Activated naive CD4-positive, alpha-beta T cell treated with anti-CD3 and anti-CD28 coated beads for 36 hours (primary cell): Measurements from ENCODE around the gene AIMP1. TPM values are rescaled to one million over a fixed set of nuclear protein-coding genes. Genes with fewer than 3 reads are reported as not detected.
"Not testable (repeated sequence)": the region's sequence is repeated elsewhere in the genome, so short reads cannot be mapped to it uniquely, and the experiment has no call there.

Source experiments
- CTCF ChIA-PET: fragments of 350-600 bp; sonication (Branson Sonifier 250); formaldehyde crosslinking; loops from one replicate; lab custom pipeline; 2021; ENCODE audit warnings: antibody characterized with exemption; lab: Charles Lee
- DNase-seq: peaks from one replicate; pipeline ENCODE4 v3.0.0-alpha.2; 2020
- H3K27ac Mint-ChIP-seq: one replicate; pipeline ENCODE4 v1.8.0; 2021; ENCODE audit warnings: mild to moderate bottlenecking, mixed read lengths
- H3K27me3 Mint-ChIP-seq: one replicate; pipeline ENCODE4 v1.8.0; 2021; ENCODE audit warnings: low read depth, mixed read lengths
- H3K36me3 Mint-ChIP-seq: one replicate; pipeline ENCODE4 v1.8.0; 2021; ENCODE audit warnings: low read depth, mixed read lengths
- H3K4me1 Mint-ChIP-seq: one replicate; pipeline ENCODE4 v1.8.0; 2021; ENCODE audit warnings: low read depth, mixed read lengths
- H3K4me3 Mint-ChIP-seq: one replicate; pipeline ENCODE4 v1.8.0; 2021; ENCODE audit warnings: mild to moderate bottlenecking, moderate library complexity, mixed read lengths
- H3K9me3 Mint-ChIP-seq: one replicate; pipeline ENCODE4 v1.8.0; 2021; ENCODE audit warnings: mixed read lengths
- intact Hi-C: fragments of 100-400 bp; cut with micrococcal nuclease; formaldehyde crosslinking; loops from one replicate; pipeline ENCODE4 v1.15.1; 2023
- total RNA-seq, 2 experiments: library from RNA; stranded (reverse); gene quantifications; one replicate each; pipeline ENCODE4 v1.2.3, GENCODE V29; 2021

Gene AIMP1
- total RNA-seq, 2 experiments from 2014 or later: 49.7 to 52.0 TPM

DNA sequence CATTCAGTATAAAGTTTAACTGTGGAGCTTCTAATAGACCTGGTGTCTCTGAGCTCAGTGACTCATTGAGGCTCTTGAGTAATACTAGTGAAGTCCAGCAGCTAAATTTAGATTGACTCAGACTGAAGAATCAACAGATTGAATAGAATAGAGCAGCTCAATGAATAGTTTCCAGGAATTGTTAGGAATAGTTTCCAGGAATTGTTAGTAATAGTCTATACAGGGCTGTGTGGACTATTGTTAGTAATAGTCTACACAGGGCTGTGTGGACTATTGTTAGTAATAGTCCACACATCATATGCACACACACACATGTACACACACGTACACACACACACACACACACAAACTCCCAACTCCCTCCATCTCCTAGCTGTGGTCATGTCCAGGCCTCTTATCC is 49.3 kb downstream of the AIMP1 start:
- peaks cover 13% of the 10 kb centered on the region for H3K27me3 Mint-ChIP-seq
- no peaks in the 10 kb centered on the region for H3K9me3 Mint-ChIP-seq
- intact Hi-C loops: no loop called here
- CTCF ChIA-PET: no interaction called here
- DNase-seq: no peak
- no peaks in the 10 kb centered on the region for H3K4me1 Mint-ChIP-seq
- H3K27ac Mint-ChIP-seq: no peak overlapping the region
- no peaks in the 10 kb centered on the region for H3K36me3 Mint-ChIP-seq
- no peak overlapping the region for H3K4me3 Mint-ChIP-seq

DNA sequence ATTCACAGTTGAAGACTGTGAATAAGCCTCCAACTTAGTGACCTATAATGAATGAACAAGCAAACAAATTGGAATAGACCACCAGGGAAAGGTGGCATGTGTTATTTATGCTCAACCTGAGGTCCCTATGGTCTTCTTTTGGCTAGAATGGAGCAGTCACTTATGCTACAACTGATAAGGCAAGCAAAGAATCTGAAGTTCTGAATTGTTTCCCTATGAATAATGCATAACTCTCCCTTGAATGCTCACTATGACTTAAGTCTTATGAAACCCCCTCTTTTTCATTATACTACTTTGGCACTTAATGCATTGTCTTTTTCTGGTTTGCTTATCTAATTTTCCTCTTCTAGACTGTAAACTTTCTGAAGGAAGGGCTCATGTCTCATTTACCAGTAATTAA is 49.7 kb downstream of the AIMP1 start:
- Mint-ChIP-seq H3K27ac (no peak overlapping the region), H3K4me1 (no peaks in the 10 kb centered on the region), H3K36me3 (no peaks in the 10 kb centered on the region), H3K4me3 (no peak overlapping the region), H3K9me3 (no peaks in the 10 kb centered on the region), H3K27me3 (peaks cover 13% of the 10 kb centered on the region)
- intact Hi-C loops: no loop called here
- CTCF ChIA-PET: no interaction called here
- DNase-seq: no peak

DNA sequence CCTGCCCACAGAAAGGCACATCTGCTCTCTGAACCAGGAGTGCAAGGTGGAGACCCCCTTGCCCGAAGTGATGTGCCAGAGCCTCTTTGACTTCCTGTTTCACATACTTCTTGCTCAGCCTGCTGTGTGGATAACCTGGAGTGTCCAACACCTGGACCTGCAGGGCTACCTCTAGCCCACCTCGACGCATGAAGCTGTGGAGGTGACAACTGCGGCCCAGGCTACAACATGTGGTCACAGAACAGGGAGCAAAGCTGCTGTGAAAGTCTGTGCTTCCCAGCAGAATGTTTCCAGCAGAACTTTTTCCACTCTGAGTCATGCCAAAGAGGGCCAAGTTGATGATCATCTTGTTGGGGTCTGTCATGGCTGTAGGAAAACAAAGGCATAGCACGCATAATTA is 50.7 kb downstream of the AIMP1 start:
- intact Hi-C loops: no loop called here
- Mint-ChIP-seq H3K4me1 (no peaks in the 10 kb centered on the region), H3K36me3 (no peaks in the 10 kb centered on the region), H3K27ac (no peak overlapping the region), H3K27me3 (peaks cover 13% of the 10 kb centered on the region), H3K4me3 (no peak overlapping the region), H3K9me3 (no peaks in the 10 kb centered on the region)
- CTCF ChIA-PET: no interaction called here
- no peak for DNase-seq

DNA sequence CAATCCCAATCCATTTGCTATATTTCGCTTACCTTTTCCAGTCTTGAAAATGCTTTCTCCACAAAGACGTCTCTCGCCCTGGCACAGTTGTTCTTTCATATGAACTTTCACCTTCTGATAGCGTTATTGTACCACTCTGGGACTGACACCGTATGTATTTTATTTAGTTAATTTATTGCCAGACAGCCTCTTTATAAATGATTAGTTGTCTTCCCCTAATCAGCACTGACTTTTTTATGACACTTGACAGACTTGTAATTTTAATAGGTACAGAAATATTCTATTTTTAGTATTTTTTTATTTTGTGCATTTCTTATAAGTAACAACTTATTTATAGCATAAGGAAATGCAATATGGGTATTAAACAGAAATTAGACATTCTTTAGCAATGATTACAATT is 52.3 kb downstream of the AIMP1 start, which contains the start of gene GIMD1:
Gene GIMD1 (minus strand): TSS at position 101 of the 400 bp plus-strand sequence. CDS start 1,343 bp downstream, outside the sequence.
- no peak for DNase-seq
- Mint-ChIP-seq H3K4me1 (no peaks in the 10 kb centered on the region), H3K4me3 (no peak within 1 kb of the TSS), H3K36me3 (no peaks in the 10 kb centered on the region), H3K27me3 (peaks cover 15% of the 10 kb centered on the region), H3K27ac (no peak within 1 kb of the TSS), H3K9me3 (no peaks in the 10 kb centered on the region)
- intact Hi-C loops: loop anchor here (1.0 kb wide), 3 partner anchors 134 to 815 kb away; no protein-coding TSS in a partner anchor
- CTCF ChIA-PET: interaction anchor here (1.6 kb wide), 1 partner anchor 17 kb away, joined by 4 read pairs; no protein-coding TSS in a partner anchor

- intact Hi-C loops: loop anchor here (1.0 kb wide), 3 partner anchors 133 to 814 kb away; no protein-coding TSS in a partner anchor
- Mint-ChIP-seq H3K4me3 (no peak overlapping the region), H3K4me1 (no peaks in the 10 kb centered on the region), H3K36me3 (no peaks in the 10 kb centered on the region), H3K27me3 (peaks cover 22% of the 10 kb centered on the region), H3K27ac (no peak overlapping the region), H3K9me3 (no peaks in the 10 kb centered on the region)
- CTCF ChIA-PET: interaction anchor here (0.7 to 1.6 kb wide), 9 partner anchors 10 to 1367 kb away, joined by 3 to 4 read pairs (median 3); no protein-coding TSS in a partner anchor
- DNase-seq: peak; percentile 41
Observed at GRCh38 chr4:106369456-106370060, 53.2 kb downstream of the AIMP1 start.

- H3K27me3 Mint-ChIP-seq: peaks cover 22% of the 10 kb centered on the region
- H3K27ac Mint-ChIP-seq: no peak overlapping the region
- H3K4me1 Mint-ChIP-seq: no peaks in the 10 kb centered on the region
- no peaks in the 10 kb centered on the region for H3K9me3 Mint-ChIP-seq
- no peak overlapping the region for H3K4me3 Mint-ChIP-seq
- no peaks in the 10 kb centered on the region for H3K36me3 Mint-ChIP-seq
- intact Hi-C loops: no loop called here
- no peak for DNase-seq
- CTCF ChIA-PET: interaction anchor here (0.7 to 1.4 kb wide), 9 partner anchors 9 to 1367 kb away, joined by 3 to 7 read pairs (median 3); no protein-coding TSS in a partner anchor
Observed at GRCh38 chr4:106370214-106370613, 53.9 kb downstream of the AIMP1 start.

DNA sequence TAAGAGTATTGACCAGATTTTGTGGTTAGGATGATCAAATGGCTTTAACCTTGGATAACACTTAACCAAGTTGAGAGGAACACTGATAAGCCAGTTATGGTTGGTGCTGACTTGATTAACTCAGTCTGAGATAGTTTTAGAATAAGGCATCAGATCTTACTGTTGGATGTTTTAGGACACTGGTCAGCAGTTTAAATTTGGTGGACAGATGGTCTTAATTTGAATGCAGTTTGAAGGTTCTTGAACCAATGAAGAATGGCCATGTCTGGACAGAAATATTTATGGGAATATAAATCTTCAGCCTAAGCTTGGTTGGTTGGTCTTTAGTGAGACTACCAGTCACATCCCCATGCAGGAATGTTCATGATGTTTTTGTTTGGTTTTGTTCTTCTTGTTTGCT is 54.8 kb downstream of the AIMP1 start:
- Mint-ChIP-seq H3K27me3 (peaks cover 24% of the 10 kb centered on the region), H3K36me3 (no peaks in the 10 kb centered on the region), H3K4me3 (no peak overlapping the region), H3K27ac (no peak overlapping the region), H3K4me1 (no peaks in the 10 kb centered on the region), H3K9me3 (no peaks in the 10 kb centered on the region)
- intact Hi-C loops: no loop called here
- CTCF ChIA-PET: interaction anchor here (1.2 kb wide), 1 partner anchor 132 kb away, joined by 7 read pairs; no protein-coding TSS in a partner anchor
- DNase-seq: no peak

GRCh38 chr4:106373026-106373425 is 56.7 kb downstream of the AIMP1 start:
- intact Hi-C loops: no loop called here
- no peaks in the 10 kb centered on the region for H3K4me1 Mint-ChIP-seq
- no peak overlapping the region for H3K4me3 Mint-ChIP-seq
- CTCF ChIA-PET: no interaction called here
- no peak overlapping the region for H3K27ac Mint-ChIP-seq
- no peaks in the 10 kb centered on the region for H3K36me3 Mint-ChIP-seq
- no peaks in the 10 kb centered on the region for H3K9me3 Mint-ChIP-seq
- H3K27me3 Mint-ChIP-seq: peaks cover 21% of the 10 kb centered on the region
- no peak for DNase-seq

DNA sequence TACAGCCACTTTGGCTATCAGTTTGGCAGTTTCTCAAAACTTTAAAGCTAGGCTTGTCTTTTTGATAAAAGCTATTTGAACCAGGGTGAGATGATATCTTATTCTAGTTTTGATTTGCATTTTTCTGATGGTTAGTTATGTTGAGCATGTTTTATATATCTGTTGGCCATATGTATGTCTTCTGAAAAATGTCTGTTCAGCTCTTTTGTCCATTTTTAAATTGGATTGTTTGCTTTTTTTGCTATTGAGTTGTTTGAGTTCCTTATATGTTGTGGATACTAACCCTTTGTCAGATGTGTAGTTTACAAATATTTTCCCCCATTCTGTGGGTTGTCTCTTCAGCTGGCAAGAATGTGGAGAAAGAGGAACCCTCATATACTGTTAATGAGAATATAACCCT is 63.8 kb downstream of the AIMP1 start:
- intact Hi-C loops: no loop called here
- Mint-ChIP-seq H3K4me3 (no peak overlapping the region), H3K36me3 (no peaks in the 10 kb centered on the region), H3K27ac (no peak overlapping the region), H3K9me3 (no peaks in the 10 kb centered on the region), H3K4me1 (no peaks in the 10 kb centered on the region), H3K27me3 (peaks cover 2% of the 10 kb centered on the region)
- DNase-seq: no peak
- CTCF ChIA-PET: interaction anchor here (1.1 kb wide), 1 partner anchor 10 kb away, joined by 3 read pairs; no protein-coding TSS in a partner anchor

- H3K4me3 Mint-ChIP-seq: no peak overlapping the region
- CTCF ChIA-PET: interaction anchor here (1.2 kb wide), 1 partner anchor 16 kb away, joined by 4 read pairs; the partner anchor contains the start of gene GIMD1
- no peak for DNase-seq
- H3K36me3 Mint-ChIP-seq: no peaks in the 10 kb centered on the region
- H3K9me3 Mint-ChIP-seq: no peaks in the 10 kb centered on the region
- H3K4me1 Mint-ChIP-seq: no peaks in the 10 kb centered on the region
- intact Hi-C loops: no loop called here
- H3K27ac Mint-ChIP-seq: no peak overlapping the region
- no peaks in the 10 kb centered on the region for H3K27me3 Mint-ChIP-seq
Observed at GRCh38 chr4:106384878-106385277, 68.5 kb downstream of the AIMP1 start.

DNA sequence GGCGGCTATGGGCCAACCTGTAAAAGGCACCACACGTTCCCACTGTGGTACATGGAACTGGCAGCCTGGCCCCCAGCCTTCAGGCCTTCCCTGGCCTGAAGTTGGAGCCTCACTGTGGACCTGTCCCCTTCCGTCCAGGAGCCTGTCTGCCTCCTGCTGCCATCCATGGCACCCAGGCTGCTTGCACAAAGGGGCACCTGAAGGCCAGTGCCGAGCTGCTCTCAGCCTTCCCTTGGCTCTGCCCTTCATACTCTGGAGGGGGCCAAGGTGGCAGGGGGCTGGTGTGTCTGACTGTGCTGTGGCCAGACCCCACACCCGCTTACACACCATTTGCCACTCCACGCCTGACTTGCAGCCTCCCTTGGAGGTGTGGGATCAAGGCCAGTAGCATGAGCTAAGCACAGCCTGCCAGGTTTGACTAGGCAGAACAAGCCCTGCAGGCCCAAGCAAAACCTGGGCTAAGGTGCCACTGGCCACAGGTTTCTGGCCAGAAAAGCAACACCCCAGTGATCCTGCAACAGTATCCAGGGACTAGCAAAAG is 69.6 kb downstream of the AIMP1 start:
- Mint-ChIP-seq H3K4me3 (no peak overlapping the region), H3K27ac (no peak overlapping the region), H3K36me3 (no peaks in the 10 kb centered on the region), H3K4me1 (no peaks in the 10 kb centered on the region), H3K9me3 (no peaks in the 10 kb centered on the region), H3K27me3 (no peaks in the 10 kb centered on the region)
- no peak for DNase-seq
- CTCF ChIA-PET: interaction anchor here (1.0 to 1.2 kb wide), 2 partner anchors 16 to 17 kb away, joined by 3 to 4 read pairs; partner anchors contain the start of gene GIMD1
- intact Hi-C loops: no loop called here

GRCh38 chr4:106395582-106395981 is 79.2 kb downstream of the AIMP1 start:
- intact Hi-C loops: no loop called here
- CTCF ChIA-PET: no interaction called here
- H3K27me3 Mint-ChIP-seq: no peaks in the 10 kb centered on the region
- peaks cover 6% of the 10 kb centered on the region for H3K36me3 Mint-ChIP-seq
- peaks cover 27% of the 10 kb centered on the region for H3K9me3 Mint-ChIP-seq
- H3K4me1 Mint-ChIP-seq: no peaks in the 10 kb centered on the region
- H3K4me3 Mint-ChIP-seq: no peak overlapping the region
- DNase-seq: no peak
- no peak overlapping the region for H3K27ac Mint-ChIP-seq

GRCh38 chr4:106398898-106399297 is 82.5 kb downstream of the AIMP1 start:
- H3K9me3 Mint-ChIP-seq: peaks cover 28% of the 10 kb centered on the region
- intact Hi-C loops, DNase-seq, H3K27ac Mint-ChIP-seq, H3K27me3 Mint-ChIP-seq, CTCF ChIA-PET, H3K4me1 Mint-ChIP-seq, H3K4me3 Mint-ChIP-seq, H3K36me3 Mint-ChIP-seq: not testable (repeated sequence)
